HL-60 (cell line): Measurements from ENCODE around the gene ASAP3.

Source experiments
- DNase-seq, 2 experiments: peaks; one replicate each; pipeline ENCODE4 v3.0.0-alpha.2; 2010 to 2020; ENCODE audit warnings: low read depth in 1 of 2, low spot score in 1 of 2
- H3K27ac ChIP-seq: fragments of 250-450 bp; sonication (Bioruptor Pico); replicated peaks from 2 replicates; pipeline ENCODE4 v1.5.1; 2020; ENCODE audit warnings: mild to moderate bottlenecking, moderate library complexity
- H3K27me3 ChIP-seq: fragments of 250-450 bp; sonication (Bioruptor Pico); 2 replicates; pipeline ENCODE4 v1.5.1; 2021; ENCODE audit warnings: mild to moderate bottlenecking, moderate library complexity; ENCODE audit not compliant: insufficient read depth, poor library complexity, severe bottlenecking
- H3K4me3 ChIP-seq: replicated peaks from 2 replicates; pipeline ENCODE4 v1.5.1; 2011; ENCODE audit warnings: mild to moderate bottlenecking, control low read depth, low read length; ENCODE audit not compliant: insufficient read depth
- CTCF ChIP-seq: IDR thresholded peaks from one replicate; pipeline ENCODE4 v1.5.1; 2011; ENCODE audit warnings: low read length, control low read depth, inconsistent platforms; ENCODE audit not compliant: insufficient read depth
- GABPA ChIP-seq: IDR thresholded peaks from 2 replicates; pipeline ENCODE4 v1.6.1; 2012; ENCODE audit warnings: low read depth
- POLR2AphosphoS5 ChIP-seq: IDR thresholded peaks from 2 replicates; pipeline ENCODE4 v1.6.1; 2012; ENCODE audit warnings: low read depth
- REST ChIP-seq: IDR thresholded peaks from 2 replicates; pipeline ENCODE4 v1.6.1; 2012; ENCODE audit warnings: low read depth; ENCODE audit not compliant: insufficient replicate concordance
- SPI1 ChIP-seq: IDR thresholded peaks from 2 replicates; pipeline ENCODE4 v1.6.1; 2012; ENCODE audit warnings: low read depth, mild to moderate bottlenecking, borderline replicate concordance

ASAP3 gene

GRCh38 chr1:23408797-23409290 lies 75.1 kb downstream of the ASAP3 start:
- TF ChIP-seq REST (no peak), SPI1 (no peak), POLR2AphosphoS5 (no peak), GABPA (no peak), CTCF (no peak)
- Histone ChIP-seq H3K4me3 (no peak overlapping the region), H3K27ac (no peak overlapping the region), H3K27me3 (no peaks in the 10 kb centered on the region)
- DNase-seq, result no peak

GRCh38 chr1:23407016-23407630 lies 76.9 kb downstream of the ASAP3 start:
- no peak overlapping the region for H3K4me3 ChIP-seq
- TF ChIP-seq GABPA (no peak), POLR2AphosphoS5 (no peak), SPI1 (no peak), REST (no peak), CTCF (no peak)
- no peak overlapping the region for H3K27ac ChIP-seq
- H3K27me3 ChIP-seq, result no peaks in the 10 kb centered on the region
- no peak for DNase-seq

- Histone ChIP-seq H3K27me3 (no peaks in the 10 kb centered on the region), H3K4me3 (no peak overlapping the region), H3K27ac (no peak overlapping the region)
- TF ChIP-seq GABPA (no peak), REST (no peak), SPI1 (no peak), CTCF (no peak), POLR2AphosphoS5 (no peak)
- no peak for DNase-seq
These were observed 78.0 kb downstream of the ASAP3 start for GRCh38 chr1:23405946-23406345.
